Measurements from ENCODE around the gene ATP2A3.

ATP2A3 gene

DNA sequence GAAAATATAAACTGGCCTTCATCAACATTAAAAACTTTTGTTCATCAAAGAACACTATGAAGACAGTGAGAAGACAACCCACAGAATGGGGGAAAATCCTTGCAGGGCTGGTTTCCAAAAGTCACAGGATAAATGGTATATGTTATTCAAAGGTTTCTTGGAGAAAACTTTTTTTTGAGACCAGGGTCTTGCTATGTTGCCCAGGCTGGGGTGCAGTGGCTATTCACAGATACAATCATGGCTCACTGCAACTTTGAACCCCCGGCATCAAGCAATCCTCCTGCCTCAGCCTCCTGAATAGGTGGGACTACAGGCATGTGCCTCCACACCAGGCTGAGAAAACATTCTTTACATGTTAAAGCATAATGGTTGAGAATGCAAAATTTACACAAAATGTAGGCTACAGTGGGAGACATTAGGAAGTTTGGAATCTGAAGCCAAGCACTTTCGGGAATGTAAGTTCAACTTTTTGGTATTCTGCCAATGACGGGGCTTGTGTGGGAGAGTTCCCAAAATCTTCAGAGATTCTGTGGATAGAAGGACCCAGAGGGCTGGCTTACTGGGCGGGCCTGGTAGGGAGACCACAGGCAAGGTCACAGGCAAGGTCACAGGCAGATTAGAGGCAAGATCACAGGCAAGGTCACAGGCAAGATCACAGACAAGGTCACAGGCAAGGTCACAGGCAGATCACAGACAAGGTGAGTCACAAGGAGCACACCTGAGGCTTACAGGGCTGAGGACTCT is 24.2 kb upstream of the ATP2A3 start:
- no peak overlapping the region for H3K4me3 ChIP-seq (ENCODE audit: low read length)
- no peaks in the 10 kb centered on the region for H3K27me3 ChIP-seq (ENCODE audit: control insufficient read depth, insufficient read depth, low read length)
- peaks cover 22% of the 10 kb centered on the region for H3K4me1 ChIP-seq (ENCODE audit: control insufficient read depth, insufficient read depth, low read length)
- H3K9me3 ChIP-seq (ENCODE audit: control insufficient read depth, low read length), result no peaks in the 10 kb centered on the region
- no peaks in the 10 kb centered on the region for H3K36me3 ChIP-seq (ENCODE audit: control insufficient read depth, insufficient read depth, low read length)
- no peak overlapping the region for H3K9ac ChIP-seq (ENCODE audit: low read length)

GRCh38 chr17:3986939-3987335 is 22.7 kb upstream of the ATP2A3 start:
- H3K36me3 ChIP-seq (ENCODE audit: control insufficient read depth, insufficient read depth, low read length), result no peaks in the 10 kb centered on the region
- H3K4me3 ChIP-seq (ENCODE audit: low read length), result no peak overlapping the region
- H3K9me3 ChIP-seq (ENCODE audit: control insufficient read depth, low read length), result no peaks in the 10 kb centered on the region

GRCh38 chr17:3986270-3986938 is 22.2 kb upstream of the ATP2A3 start:
- no peaks in the 10 kb centered on the region for H3K36me3 ChIP-seq (ENCODE audit: control insufficient read depth, insufficient read depth, low read length)
- H3K4me1 ChIP-seq (ENCODE audit: control insufficient read depth, insufficient read depth, low read length), result peaks cover 34% of the 10 kb centered on the region
- H3K9me3 ChIP-seq (ENCODE audit: control insufficient read depth, low read length), result no peaks in the 10 kb centered on the region
- no peaks in the 10 kb centered on the region for H3K27me3 ChIP-seq (ENCODE audit: control insufficient read depth, insufficient read depth, low read length)
- no peak overlapping the region for H3K4me3 ChIP-seq (ENCODE audit: low read length)
- H3K9ac ChIP-seq (ENCODE audit: low read length), result no peak overlapping the region

More at GRCh38 chr17:3986939-3987335, 22.7 kb upstream of the ATP2A3 start:
- Histone ChIP-seq H3K9ac (ENCODE audit: low read length) (no peak overlapping the region), H3K27me3 (ENCODE audit: control insufficient read depth, insufficient read depth, low read length) (no peaks in the 10 kb centered on the region), H3K4me1 (ENCODE audit: control insufficient read depth, insufficient read depth, low read length) (peaks cover 34% of the 10 kb centered on the region)

GRCh38 chr17:3985846-3986245 is 21.6 kb upstream of the ATP2A3 start:
- Histone ChIP-seq H3K9me3 (ENCODE audit: control insufficient read depth, low read length) (no peaks in the 10 kb centered on the region), H3K4me3 (ENCODE audit: low read length) (no peak overlapping the region), H3K4me1 (ENCODE audit: control insufficient read depth, insufficient read depth, low read length) (peaks cover 34% of the 10 kb centered on the region), H3K27me3 (ENCODE audit: control insufficient read depth, insufficient read depth, low read length) (no peaks in the 10 kb centered on the region), H3K36me3 (ENCODE audit: control insufficient read depth, insufficient read depth, low read length) (no peaks in the 10 kb centered on the region), H3K9ac (ENCODE audit: low read length) (no peak overlapping the region)

DNA sequence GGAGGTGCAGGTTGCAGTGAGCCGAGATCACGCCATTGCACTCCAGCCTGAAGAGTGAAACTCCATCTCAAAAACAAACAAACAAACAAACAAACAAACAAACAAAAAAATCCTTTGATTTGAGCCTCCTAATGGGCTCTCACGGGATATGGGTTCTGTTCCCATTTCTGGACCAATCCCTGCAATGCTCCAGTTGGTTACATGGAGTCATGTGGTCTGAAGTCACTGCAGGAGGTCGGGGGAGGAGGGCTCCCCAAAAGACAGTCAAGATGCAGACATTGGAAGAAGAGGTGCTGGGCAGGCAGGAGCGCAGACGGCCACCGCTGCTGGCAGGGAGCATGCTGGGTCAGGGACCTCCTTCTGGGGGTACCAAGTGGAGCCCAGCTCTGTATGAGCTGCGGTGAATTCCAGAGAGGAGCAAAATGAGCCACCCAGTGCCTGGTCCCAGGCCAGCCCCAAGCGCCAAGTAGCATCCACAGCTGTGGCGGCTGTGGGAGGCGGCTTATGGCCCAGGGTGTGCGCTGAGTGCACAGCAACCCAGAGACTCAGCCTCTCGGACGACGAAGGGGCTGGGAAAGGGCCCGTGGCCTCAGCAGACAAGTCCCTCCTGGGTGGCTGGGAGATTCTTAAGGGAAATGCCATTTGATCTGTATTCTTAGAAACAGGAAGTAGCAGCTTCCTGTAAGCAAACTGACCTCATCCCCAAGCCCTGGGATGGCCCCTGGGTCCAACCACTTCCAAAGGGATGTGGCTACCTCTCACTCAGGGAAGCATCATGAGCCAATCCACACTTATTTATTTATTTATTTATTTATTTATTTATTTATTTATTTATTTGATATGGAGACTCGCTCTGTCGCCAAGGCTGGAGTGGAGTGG is 19.6 kb upstream of the ATP2A3 start:
- H3K9me3 ChIP-seq (ENCODE audit: control insufficient read depth, low read length), result no peaks in the 10 kb centered on the region
- H3K36me3 ChIP-seq (ENCODE audit: control insufficient read depth, insufficient read depth, low read length), result no peaks in the 10 kb centered on the region
- no peak overlapping the region for H3K4me3 ChIP-seq (ENCODE audit: low read length)
- H3K27me3 ChIP-seq (ENCODE audit: control insufficient read depth, insufficient read depth, low read length), result no peaks in the 10 kb centered on the region
- H3K4me1 ChIP-seq (ENCODE audit: control insufficient read depth, insufficient read depth, low read length), result peaks cover 39% of the 10 kb centered on the region
- H3K9ac ChIP-seq (ENCODE audit: low read length), result no peak overlapping the region

DNA sequence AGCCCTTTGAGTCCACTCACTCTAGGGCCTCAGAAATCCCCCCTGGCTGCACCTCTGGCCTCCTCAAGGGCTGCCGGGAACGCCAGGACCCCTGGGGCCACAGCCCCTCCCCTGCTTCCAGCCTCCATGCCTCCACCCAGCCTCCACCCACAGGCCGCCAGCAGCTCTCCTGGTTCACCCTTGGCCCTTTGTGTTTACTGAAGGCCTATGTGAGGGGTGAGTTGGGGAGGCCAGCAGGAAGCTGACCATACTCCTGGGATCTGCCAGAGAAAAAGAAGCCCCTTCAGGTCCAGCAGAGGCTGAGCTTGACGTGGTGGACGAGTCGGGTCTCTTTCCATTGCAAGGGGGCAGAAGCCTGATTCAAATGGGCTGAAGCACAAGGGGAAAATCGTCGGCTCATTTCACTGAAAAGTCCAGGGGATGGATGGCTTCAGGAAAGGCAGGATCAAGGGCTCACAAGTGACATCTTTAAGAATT is 18.3 kb upstream of the ATP2A3 start:
- Histone ChIP-seq H3K36me3 (ENCODE audit: control insufficient read depth, insufficient read depth, low read length) (no peaks in the 10 kb centered on the region), H3K4me1 (ENCODE audit: control insufficient read depth, insufficient read depth, low read length) (peaks cover 51% of the 10 kb centered on the region), H3K9ac (ENCODE audit: low read length) (no peak overlapping the region), H3K9me3 (ENCODE audit: control insufficient read depth, low read length) (no peaks in the 10 kb centered on the region), H3K4me3 (ENCODE audit: low read length) (no peak overlapping the region), H3K27me3 (ENCODE audit: control insufficient read depth, insufficient read depth, low read length) (no peaks in the 10 kb centered on the region)

DNA sequence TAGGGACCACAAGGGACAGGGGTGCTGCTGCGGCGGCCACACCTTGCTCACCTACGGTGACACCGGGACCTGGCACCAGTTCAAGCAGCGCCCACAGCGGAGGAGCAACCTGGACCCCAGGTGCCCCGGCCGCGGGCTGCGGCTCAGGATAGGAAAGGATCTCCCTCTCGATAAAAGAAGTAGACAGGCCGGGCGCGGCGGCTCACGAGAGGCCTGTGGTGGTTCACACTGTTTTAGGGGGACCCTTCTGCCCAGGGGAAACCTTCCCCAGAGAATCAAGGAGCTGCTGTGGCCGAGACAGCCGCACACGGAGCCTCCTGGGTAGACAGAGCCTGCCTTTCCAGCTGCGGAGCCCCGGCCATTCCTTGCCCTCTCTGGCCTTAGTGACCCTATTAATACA is 17.9 kb upstream of the ATP2A3 start:
- Histone ChIP-seq H3K4me1 (ENCODE audit: control insufficient read depth, insufficient read depth, low read length) (peaks cover 56% of the 10 kb centered on the region), H3K4me3 (ENCODE audit: low read length) (no peak overlapping the region), H3K36me3 (ENCODE audit: control insufficient read depth, insufficient read depth, low read length) (no peaks in the 10 kb centered on the region), H3K9ac (ENCODE audit: low read length) (no peak overlapping the region), H3K27me3 (ENCODE audit: control insufficient read depth, insufficient read depth, low read length) (no peaks in the 10 kb centered on the region), H3K9me3 (ENCODE audit: control insufficient read depth, low read length) (no peaks in the 10 kb centered on the region)

DNA sequence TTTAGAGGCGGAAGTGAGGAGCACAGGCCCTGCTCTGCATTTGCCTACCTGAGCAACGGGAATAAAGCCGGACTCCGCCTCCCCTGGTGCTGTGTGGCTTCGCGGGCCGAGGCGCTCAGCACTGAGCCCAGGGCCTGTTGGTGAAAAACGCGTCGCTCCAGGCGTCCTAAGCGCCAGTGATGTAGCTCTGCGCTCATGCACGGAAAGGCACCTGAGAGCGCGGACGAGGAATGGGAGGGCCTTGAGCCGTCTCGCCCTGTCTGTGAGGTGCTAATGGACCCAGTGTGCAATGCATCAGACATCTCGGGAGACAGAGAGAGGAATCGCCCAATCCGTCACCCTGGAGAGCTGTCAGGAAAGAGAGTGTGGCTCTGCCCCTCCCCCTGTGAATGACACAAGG is 17.2 kb upstream of the ATP2A3 start:
- Histone ChIP-seq H3K4me1 (ENCODE audit: control insufficient read depth, insufficient read depth, low read length) (peaks cover 59% of the 10 kb centered on the region), H3K27me3 (ENCODE audit: control insufficient read depth, insufficient read depth, low read length) (no peaks in the 10 kb centered on the region), H3K36me3 (ENCODE audit: control insufficient read depth, insufficient read depth, low read length) (no peaks in the 10 kb centered on the region), H3K4me3 (ENCODE audit: low read length) (no peak overlapping the region), H3K9me3 (ENCODE audit: control insufficient read depth, low read length) (no peaks in the 10 kb centered on the region), H3K9ac (ENCODE audit: low read length) (no peak overlapping the region)

- H3K36me3 ChIP-seq (ENCODE audit: control insufficient read depth, insufficient read depth, low read length), result no peaks in the 10 kb centered on the region
- no peaks in the 10 kb centered on the region for H3K27me3 ChIP-seq (ENCODE audit: control insufficient read depth, insufficient read depth, low read length)
- no peak overlapping the region for H3K9ac ChIP-seq (ENCODE audit: low read length)
- no peak overlapping the region for H3K4me3 ChIP-seq (ENCODE audit: low read length)
- H3K4me1 ChIP-seq (ENCODE audit: control insufficient read depth, insufficient read depth, low read length), result peaks cover 56% of the 10 kb centered on the region
- H3K9me3 ChIP-seq (ENCODE audit: control insufficient read depth, low read length), result no peaks in the 10 kb centered on the region
Measured at GRCh38 chr17:3980381-3981014, 16.3 kb upstream of the ATP2A3 start.

GRCh38 chr17:3979290-3979611 is 15.0 kb upstream of the ATP2A3 start:
- no peaks in the 10 kb centered on the region for H3K27me3 ChIP-seq (ENCODE audit: control insufficient read depth, insufficient read depth, low read length)
- no peaks in the 10 kb centered on the region for H3K36me3 ChIP-seq (ENCODE audit: control insufficient read depth, insufficient read depth, low read length)
- peaks cover 7% of the 10 kb centered on the region for H3K9me3 ChIP-seq (ENCODE audit: control insufficient read depth, low read length)
- H3K4me1 ChIP-seq (ENCODE audit: control insufficient read depth, insufficient read depth, low read length), result peaks cover 53% of the 10 kb centered on the region
- H3K9ac ChIP-seq (ENCODE audit: low read length), result no peak overlapping the region
- H3K4me3 ChIP-seq (ENCODE audit: low read length), result no peak overlapping the region

DNA sequence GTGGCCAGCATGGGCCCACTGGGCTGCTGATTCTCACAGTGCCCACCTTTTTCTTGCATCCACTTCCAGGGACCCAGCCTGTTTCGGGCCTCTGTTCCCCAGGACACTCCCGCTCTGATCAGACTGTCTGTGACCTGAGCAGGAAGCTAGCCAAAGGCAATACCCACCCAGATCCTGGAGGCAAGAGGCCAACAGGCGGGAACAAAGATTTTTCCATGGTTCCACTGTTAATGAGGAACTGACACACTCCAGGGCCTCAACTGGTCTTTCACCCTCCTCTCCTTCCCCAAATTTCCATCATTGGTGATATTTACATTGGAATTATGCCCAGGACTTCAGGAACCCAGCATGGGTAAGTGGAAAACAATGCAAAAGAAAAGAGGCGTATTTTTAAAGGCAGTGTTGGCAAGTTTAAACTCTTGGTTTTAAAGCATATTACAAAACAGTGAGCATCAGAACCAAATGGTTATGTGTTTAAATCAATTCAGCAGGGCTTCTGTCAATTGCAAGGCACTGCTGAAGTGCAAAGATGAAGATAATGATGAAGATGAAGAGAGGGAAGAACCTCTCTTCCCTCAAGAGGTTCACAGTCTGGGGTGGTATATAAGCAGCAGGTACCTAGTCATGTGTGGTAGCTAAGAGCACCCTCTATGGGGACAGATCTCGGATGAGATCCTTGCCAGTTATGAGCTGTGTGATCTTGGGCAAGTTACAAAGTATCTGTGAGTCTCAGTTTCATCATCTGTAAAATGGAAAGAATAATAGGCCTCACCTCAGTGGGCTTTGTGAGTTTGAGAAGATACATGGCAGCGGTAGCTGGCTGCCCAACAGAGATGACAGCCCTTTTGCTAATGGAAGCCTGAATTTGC is 14.4 kb upstream of the ATP2A3 start:
- no peaks in the 10 kb centered on the region for H3K36me3 ChIP-seq (ENCODE audit: control insufficient read depth, insufficient read depth, low read length)
- peaks cover 54% of the 10 kb centered on the region for H3K4me1 ChIP-seq (ENCODE audit: control insufficient read depth, insufficient read depth, low read length)
- no peaks in the 10 kb centered on the region for H3K27me3 ChIP-seq (ENCODE audit: control insufficient read depth, insufficient read depth, low read length)
- no peak overlapping the region for H3K4me3 ChIP-seq (ENCODE audit: low read length)
- H3K9ac ChIP-seq (ENCODE audit: low read length), result no peak overlapping the region
- H3K9me3 ChIP-seq (ENCODE audit: control insufficient read depth, low read length), result peaks cover 7% of the 10 kb centered on the region
